Stimulated activated CD4-positive, alpha-beta T cell treated with anti-CD3 and anti-CD28 coated beads, TNF-alpha, amount 100 ng/mL, for 24 hours (primary cell): ENCODE results near the gene TUBA4A.
A peak's percentile ranks its signal among the peaks of the same experiment; 100 is the strongest.

Experiments
- DNase-seq, 3 experiments: peaks; one replicate each; pipeline ENCODE4 v3.0.0-alpha.2; 2020; ENCODE audit warnings: low read depth in 3 of 3

The TUBA4A gene

DNA sequence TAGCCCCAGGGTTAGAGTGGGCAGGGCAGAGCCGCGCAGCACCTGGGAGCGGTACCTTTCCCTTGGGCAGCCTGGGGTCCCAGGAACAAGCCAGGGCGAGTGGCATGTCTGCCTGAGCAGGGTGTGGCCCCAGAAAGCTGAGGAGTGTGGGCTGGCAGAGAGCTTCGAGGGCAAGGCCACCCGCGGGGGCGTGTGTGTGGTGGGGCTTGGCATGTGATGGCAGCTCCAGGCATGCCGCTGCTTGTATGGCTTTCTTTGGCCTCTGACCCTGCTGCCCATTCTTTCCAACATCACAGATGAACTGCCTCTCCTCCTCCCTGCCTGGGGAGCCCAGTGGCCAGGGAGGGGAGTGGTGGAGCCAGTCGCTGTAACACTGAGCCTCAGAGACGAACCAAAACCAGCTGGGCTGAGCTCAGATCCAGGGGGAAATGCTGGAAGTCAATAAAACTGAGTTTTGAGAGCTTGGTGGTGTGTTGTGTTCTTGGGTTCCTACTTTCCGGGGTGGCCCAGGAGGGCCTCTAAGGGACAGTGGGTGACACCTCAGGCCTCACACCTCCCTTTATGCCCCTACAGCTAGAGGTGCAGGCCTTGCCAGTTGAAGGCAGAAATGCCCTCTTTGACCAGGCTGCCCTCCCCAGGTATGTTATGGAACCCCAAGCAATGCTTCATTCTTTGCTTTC lies 32.9 kb upstream of the TUBA4A start:
- DNase-seq: no peak

- no peak for DNase-seq
Measured at GRCh38 chr2:219285894-219286425, 32.2 kb upstream of the TUBA4A start.

DNA sequence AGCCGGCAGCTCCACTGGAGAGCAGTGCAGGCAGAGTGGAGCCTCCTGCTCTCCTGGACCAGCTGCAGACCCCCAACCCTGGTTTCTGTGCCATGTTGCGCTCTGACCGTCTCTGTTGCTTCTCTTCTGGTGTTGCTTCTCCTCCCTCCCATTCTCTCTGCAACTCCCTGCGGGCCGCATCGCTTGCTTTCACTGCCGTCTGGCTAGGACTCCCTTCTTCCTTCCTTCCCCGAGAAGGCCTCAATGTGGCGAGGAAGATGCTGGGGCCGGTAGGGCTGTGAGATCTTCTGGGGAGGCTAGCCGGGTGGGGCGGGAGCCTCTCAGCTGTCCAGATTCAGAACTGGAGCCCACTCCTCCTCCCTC lies 31.6 kb upstream of the TUBA4A start:
- no peak for DNase-seq

DNA sequence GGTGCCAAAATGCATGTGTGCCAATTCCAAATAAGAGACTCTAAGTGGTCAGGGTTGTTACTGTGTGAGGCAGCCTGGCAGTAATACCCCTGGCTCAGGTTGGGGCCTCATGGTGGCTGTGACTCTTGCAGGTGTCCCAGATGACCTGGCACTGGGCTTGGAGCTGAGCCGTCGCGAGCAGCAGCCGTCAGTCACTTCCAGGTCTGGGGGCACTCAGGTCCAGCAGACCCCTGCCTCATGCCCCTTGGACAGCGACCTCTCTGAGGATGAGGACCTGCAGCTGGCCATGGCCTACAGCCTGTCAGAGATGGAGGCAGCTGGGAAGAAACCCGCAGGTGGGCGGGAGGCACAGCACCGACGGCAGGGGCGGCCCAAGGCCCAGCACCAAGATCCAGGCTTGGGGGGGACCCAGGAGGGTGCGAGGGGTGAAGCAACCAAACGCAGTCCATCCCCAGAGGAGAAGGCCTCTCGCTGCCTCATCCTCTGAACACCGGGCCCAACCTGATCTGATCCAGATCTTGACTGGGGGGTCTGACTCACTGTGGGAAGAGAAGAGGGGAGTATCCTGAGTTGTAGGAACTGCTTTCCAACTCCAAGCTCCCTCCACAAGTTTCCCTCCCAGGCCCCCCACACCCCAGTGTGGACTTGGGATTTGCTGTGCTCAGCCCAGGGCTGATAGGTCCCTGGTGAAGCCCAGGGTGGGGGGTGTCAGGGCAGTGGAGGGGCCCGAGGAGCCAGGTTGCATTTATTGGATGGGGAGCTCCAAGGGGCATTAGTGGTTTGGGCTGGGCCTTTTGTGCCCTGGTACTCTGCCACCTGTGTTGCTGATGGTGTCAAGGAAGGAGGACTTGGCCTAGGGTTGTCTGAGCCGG lies 31.0 kb upstream of the TUBA4A start:
- DNase-seq: no peak

- DNase-seq: no peak
Measured at GRCh38 chr2:219282943-219283581, 29.3 kb upstream of the TUBA4A start.

DNA sequence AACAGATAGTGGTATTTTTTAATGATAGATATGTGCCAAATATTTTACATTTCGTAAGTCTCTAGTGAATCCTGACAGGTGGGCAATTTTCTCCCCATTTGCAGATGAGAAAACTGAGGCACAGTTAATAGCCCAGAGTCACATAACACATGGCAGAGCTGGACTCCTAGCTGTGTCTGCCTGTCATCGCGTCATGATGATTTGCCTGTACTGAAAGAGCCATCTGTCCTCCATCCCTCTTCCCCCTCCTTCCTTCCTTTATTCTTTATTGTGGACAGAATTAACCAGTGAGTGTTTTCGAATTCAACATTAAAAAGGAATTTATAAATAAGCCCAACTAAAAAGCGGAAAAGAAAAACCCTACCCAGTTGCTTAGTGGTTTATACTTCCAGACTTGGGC lies 28.7 kb upstream of the TUBA4A start:
- no peak for DNase-seq

- no peak for DNase-seq
Measured at GRCh38 chr2:219281588-219281987, 27.9 kb upstream of the TUBA4A start.

- DNase-seq: no peak
Measured at GRCh38 chr2:219280651-219281050, 26.9 kb upstream of the TUBA4A start.

GRCh38 chr2:219279916-219280516 lies 26.3 kb upstream of the TUBA4A start:
- no peak for DNase-seq

DNA sequence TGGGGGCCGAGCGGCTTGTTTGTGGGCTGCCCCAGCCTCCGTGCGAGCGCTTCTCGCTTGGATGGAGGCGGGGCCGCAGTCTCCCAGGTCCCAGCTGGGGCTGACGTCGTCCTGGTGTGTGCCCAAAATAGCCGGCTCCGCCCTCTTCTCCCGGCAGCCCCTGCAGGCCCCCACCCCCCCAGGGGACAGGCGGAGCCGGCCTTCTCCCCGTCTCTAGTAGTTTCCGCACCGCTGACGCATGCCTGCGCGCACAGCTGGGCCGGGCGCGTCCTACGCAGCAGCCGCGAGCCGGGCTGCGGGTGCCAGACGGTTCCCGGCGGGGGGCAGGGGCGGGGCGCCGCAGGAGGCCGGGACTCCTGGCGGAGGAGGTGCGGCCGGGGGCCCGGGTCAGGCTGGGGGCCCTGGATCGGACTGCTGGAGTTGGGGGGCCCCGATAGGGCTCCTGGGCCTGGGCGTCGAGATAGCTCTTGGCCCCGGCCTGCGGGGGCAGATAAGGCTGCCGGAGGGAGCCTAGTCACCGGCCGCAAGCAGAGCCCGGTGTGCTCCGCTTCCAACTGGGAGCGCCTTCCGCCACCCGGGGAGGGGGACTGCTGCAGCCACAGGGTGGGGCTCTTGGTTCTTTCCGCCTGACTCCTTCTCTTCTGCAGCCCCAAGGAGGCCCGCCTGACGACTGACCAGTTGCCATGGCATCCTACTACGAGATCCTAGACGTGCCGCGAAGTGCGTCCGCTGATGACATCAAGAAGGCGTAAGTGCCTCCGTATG lies 25.6 kb upstream of the TUBA4A start, which contains the start of gene DNAJB2:
TSS of gene DNAJB2 (plus strand) at position 216 of the 765 bp plus-strand sequence. CDS start at position 684, 468 bp downstream.
- peak; percentile 97 to 99 (median 98) for DNase-seq

DNA sequence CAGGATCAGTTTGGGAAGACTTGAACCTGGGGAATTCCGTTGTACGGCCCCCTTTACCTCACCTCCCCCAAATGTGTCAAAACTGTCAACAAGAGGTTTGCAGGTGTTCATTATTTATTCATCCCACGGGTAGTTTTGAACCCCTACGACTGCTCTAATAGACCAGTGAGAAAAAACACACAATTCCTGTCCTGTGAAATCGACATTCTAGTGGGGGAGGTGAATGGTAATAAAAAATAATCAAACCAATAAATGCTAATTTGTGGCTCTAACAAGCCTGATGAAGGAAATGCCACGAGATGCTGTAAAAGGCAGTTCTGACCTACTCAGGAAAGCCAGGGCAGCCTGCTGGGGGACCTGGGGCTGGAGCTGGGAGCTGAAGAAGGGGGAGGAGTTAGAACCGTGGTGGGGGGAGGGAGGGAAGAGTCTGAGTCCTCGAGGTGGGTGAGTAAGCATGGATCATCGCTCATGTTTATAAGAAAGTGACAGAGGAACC lies 25.0 kb upstream of the TUBA4A start:
- no peak for DNase-seq

- DNase-seq: peak; percentile 52 to 71 (median 64)
Measured at GRCh38 chr2:219277703-219278654, 24.3 kb upstream of the TUBA4A start.

- no peak for DNase-seq
Measured at GRCh38 chr2:219274361-219274921, 20.7 kb upstream of the TUBA4A start.

- DNase-seq: no peak
Measured at GRCh38 chr2:219273937-219274336, 20.2 kb upstream of the TUBA4A start.

- no peak for DNase-seq
Measured at GRCh38 chr2:219272995-219273394, 19.3 kb upstream of the TUBA4A start.

DNA sequence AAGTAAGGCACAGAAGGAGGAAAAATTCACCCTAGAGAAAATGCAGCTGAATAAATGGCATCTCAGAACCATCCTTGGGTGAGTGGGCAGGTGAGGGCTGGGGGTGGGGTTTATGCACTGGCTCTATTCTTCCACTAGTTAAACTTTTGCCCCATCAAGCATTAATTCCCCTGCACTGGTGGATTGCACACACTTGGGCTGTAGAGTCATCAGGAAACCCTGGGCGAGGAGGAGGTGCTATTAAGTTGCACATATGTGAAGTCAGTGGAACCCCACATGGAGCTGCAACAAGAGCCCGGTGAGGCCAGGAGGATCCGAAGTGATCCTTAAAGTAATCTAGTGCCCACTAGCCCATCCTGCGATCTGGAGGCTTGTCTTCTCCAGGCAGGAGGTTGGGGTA lies 18.6 kb upstream of the TUBA4A start:
- DNase-seq: no peak

GRCh38 chr2:219271021-219271420 lies 17.3 kb upstream of the TUBA4A start:
- DNase-seq: no peak

GRCh38 chr2:219270055-219270372 lies 16.3 kb upstream of the TUBA4A start:
- DNase-seq: no peak

DNA sequence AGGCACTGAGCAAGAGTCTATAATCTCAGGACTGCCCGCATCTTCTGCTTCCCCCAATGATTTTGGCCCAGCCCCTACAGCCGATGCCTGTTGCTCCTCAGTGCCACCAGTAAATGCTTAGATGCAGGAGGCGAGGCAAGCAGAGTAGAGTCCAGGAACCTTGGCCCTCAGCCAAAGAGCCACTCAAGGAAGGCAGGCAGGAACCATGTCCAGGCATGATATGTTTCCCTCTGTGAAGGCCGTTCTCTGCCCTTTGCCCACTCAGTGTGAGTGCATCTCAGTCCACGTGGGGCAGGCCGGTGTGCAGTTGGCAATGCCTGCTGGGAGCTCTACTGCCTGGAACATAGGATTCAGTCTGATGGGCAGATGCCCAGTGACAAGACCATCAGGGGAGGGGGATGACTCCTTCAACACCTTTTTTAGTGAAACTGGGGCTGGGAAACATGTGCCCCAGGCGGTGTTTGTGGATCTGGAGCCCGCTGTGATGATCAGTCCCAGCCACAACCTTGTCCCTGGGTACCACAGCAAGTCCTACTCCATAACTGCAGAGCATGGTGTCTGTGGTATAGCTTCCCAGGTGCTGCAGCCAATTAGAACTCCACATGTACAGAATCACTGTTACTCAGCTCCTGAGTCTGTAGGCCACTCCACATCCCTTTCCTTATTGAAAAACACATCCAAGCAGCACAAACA lies 15.8 kb upstream of the TUBA4A start:
- DNase-seq: no peak
